RWPE2 (cell line): ENCODE measurements around the gene TMEM88.
"Not testable (repeated sequence)": the region's sequence is repeated elsewhere in the genome, so short reads cannot be mapped to it uniquely, and the experiment has no call there.

ENCODE experiments used
- ATAC-seq: fragments of 200-7000 bp; cut with Tn5 transposase; 3 replicates; pipeline ENCODE4 v1.9.1; 2021; ENCODE audit warnings: low read depth
- DNase-seq: peaks from one replicate; pipeline ENCODE4 v3.0.0-alpha.2; 2020; ENCODE audit warnings: low spot score
- H3K27ac ChIP-seq: fragments of 450-650 bp; 2 replicates; pipeline ENCODE4 v1.5.1; 2017; ENCODE audit warnings: mild to moderate bottlenecking; ENCODE audit not compliant: poor library complexity, severe bottlenecking
- H3K27me3 ChIP-seq: fragments of 250-450 bp; sonication (Bioruptor Pico); 2 replicates; pipeline ENCODE4 v1.5.1; 2021; ENCODE audit warnings: mild to moderate bottlenecking, moderate library complexity; ENCODE audit not compliant: insufficient read depth, poor library complexity, severe bottlenecking
- H3K36me3 ChIP-seq: fragments of 250-450 bp; sonication (Bioruptor Pico); 2 replicates; pipeline ENCODE4 v1.5.1; 2020; ENCODE audit warnings: low read depth, mild to moderate bottlenecking, moderate library complexity
- H3K4me1 ChIP-seq: fragments of 250-450 bp; sonication (Bioruptor Pico); 2 replicates; pipeline ENCODE4 v1.5.1; 2021; ENCODE audit warnings: mild to moderate bottlenecking, moderate library complexity; ENCODE audit not compliant: insufficient read depth, poor library complexity, severe bottlenecking
- H3K4me3 ChIP-seq: fragments of 250-450 bp; sonication (Bioruptor Pico); 2 replicates; pipeline ENCODE4 v1.5.1; 2021; ENCODE audit warnings: mild to moderate bottlenecking, moderate library complexity; ENCODE audit not compliant: severe bottlenecking
- H3K9me3 ChIP-seq: fragments of 250-450 bp; sonication (Bioruptor Pico); 2 replicates; pipeline ENCODE4 v1.5.1; 2021; ENCODE audit warnings: mild to moderate bottlenecking, moderate library complexity; ENCODE audit not compliant: severe bottlenecking
- TF ChIP-seq, protein P1 (sequence below): fragments of 450-650 bp; IDR thresholded peaks from one replicate; pipeline ENCODE4 v1.5.1; 2017; ENCODE audit warnings: mild to moderate bottlenecking, moderate library complexity; ENCODE audit not compliant: poor library complexity, severe bottlenecking

TMEM88 gene, protein sequence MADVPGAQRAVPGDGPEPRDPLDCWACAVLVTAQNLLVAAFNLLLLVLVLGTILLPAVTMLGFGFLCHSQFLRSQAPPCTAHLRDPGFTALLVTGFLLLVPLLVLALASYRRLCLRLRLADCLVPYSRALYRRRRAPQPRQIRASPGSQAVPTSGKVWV

DNA sequence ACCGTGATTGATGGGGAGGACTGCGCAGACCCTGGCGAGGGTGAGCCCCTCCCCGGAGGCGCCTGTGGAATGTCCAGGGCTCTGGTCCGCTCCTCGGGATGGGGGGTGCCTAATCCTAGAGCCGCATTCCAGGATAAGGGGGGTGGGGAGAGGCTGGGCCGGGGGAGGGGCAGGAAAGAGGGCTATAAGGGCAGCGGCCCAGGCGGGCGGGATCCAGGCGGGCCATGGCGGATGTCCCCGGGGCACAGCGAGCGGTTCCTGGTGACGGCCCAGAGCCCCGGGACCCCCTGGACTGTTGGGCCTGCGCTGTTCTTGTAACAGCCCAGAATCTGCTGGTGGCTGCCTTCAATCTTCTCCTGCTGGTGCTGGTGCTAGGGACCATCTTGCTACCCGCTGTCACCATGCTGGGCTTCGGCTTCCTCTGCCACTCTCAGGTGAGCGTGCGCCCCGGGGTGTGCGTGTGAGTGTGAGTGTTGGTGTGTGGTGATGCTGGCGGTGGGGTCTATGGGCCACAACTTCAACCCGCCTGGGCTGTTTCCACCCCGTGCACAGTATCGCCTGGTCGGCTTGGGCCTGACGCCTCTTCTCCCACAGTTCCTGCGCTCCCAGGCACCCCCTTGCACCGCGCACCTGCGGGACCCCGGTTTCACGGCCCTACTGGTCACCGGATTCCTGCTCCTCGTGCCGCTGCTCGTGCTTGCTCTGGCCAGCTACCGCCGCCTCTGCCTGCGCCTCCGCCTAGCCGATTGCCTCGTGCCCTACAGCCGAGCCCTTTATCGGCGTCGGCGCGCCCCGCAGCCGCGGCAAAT is at the start of gene TMEM88:
TSS of gene TMEM88 (plus strand) at position 216 of the 809 bp plus-strand sequence. CDS start at position 225, 9 bp downstream.
- peaks cover 46% of the 10 kb centered on the region for H3K36me3 ChIP-seq
- no peaks in the 10 kb centered on the region for H3K4me1 ChIP-seq
- peak within 1 kb of the TSS; percentile 82 for H3K27ac ChIP-seq
- H3K9me3 ChIP-seq = no peaks in the 10 kb centered on the region
- DNase-seq = no peak
- peak within 1 kb of the TSS; percentile 59 for H3K4me3 ChIP-seq
- H3K27me3 ChIP-seq = no peaks in the 10 kb centered on the region
- no peak for ATAC-seq
- TF ChIP-seq, protein P1, sequence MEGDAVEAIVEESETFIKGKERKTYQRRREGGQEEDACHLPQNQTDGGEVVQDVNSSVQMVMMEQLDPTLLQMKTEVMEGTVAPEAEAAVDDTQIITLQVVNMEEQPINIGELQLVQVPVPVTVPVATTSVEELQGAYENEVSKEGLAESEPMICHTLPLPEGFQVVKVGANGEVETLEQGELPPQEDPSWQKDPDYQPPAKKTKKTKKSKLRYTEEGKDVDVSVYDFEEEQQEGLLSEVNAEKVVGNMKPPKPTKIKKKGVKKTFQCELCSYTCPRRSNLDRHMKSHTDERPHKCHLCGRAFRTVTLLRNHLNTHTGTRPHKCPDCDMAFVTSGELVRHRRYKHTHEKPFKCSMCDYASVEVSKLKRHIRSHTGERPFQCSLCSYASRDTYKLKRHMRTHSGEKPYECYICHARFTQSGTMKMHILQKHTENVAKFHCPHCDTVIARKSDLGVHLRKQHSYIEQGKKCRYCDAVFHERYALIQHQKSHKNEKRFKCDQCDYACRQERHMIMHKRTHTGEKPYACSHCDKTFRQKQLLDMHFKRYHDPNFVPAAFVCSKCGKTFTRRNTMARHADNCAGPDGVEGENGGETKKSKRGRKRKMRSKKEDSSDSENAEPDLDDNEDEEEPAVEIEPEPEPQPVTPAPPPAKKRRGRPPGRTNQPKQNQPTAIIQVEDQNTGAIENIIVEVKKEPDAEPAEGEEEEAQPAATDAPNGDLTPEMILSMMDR = no peak

DNA sequence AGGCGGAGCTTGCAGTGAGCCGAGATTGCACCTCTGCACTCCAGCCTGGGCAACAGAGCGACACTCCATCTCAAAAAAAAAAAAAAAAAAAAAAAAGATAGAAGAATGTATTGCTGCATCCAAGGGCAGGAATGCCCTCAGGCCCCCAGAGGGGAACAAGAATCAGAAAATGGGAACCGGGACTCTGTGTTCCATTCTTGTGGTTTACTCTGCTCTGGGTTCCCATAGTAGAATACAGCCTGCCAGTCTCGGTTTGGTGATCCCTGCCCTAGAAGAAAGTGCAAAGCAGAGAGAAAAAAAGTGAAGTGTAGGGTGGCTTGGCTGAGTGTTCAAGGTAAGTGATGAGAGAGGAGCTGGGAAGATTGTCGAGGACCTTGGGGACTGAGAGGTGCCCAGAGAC is 48.3 kb upstream of the TMEM88 start:
- Histone ChIP-seq H3K4me1 (peaks cover 30% of the 10 kb centered on the region), H3K27me3 (no peaks in the 10 kb centered on the region), H3K27ac (no peak overlapping the region), H3K4me3 (no peak overlapping the region), H3K36me3 (no peaks in the 10 kb centered on the region), H3K9me3 (no peaks in the 10 kb centered on the region)
- TF ChIP-seq, protein P1 = no peak
- no peak for DNase-seq
- ATAC-seq = no peak

DNA sequence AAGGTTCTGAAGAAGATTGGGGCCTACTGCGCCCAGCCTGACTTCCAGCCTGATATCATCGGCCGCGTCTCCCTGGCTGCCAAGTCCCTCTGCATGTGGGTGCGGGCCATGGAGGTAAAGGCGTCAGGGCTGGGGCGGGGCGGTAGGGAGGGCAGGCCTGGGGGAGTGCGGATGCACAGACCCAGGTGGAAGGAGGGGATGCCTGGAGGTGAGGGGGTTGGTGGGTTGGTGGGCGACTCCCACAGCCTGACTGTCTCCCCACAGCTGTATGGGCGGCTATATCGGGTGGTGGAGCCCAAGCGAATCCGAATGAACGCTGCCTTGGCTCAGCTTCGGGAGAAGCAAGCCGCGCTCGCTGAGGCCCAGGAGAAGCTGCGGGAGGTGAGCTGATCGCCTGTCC is 47.7 kb upstream of the TMEM88 start:
- H3K27ac ChIP-seq = no peak overlapping the region
- H3K4me1 ChIP-seq = peaks cover 30% of the 10 kb centered on the region
- no peak overlapping the region for H3K4me3 ChIP-seq
- DNase-seq (no peak), ATAC-seq (no peak)
- no peaks in the 10 kb centered on the region for H3K27me3 ChIP-seq
- H3K36me3 ChIP-seq = no peaks in the 10 kb centered on the region
- H3K9me3 ChIP-seq = no peaks in the 10 kb centered on the region
- TF ChIP-seq, protein P1 = no peak

- ATAC-seq = peak; percentile 93
- Histone ChIP-seq H3K4me1 (peaks cover 22% of the 10 kb centered on the region), H3K36me3 (no peaks in the 10 kb centered on the region), H3K27ac (peak overlapping the region; percentile 85), H3K27me3 (no peaks in the 10 kb centered on the region), H3K4me3 (no peak overlapping the region), H3K9me3 (no peaks in the 10 kb centered on the region)
- TF ChIP-seq, protein P1 = no peak
- DNase-seq = no peak
Measured at GRCh38 chr17:7809086-7809790, 45.6 kb upstream of the TMEM88 start.

GRCh38 chr17:7809791-7810343 is 45.0 kb upstream of the TMEM88 start:
- not testable (repeated sequence) for H3K27me3 ChIP-seq

More at GRCh38 chr17:7809791-7810343, 45.0 kb upstream of the TMEM88 start:
- not testable (repeated sequence) for H3K36me3 ChIP-seq, H3K9me3 ChIP-seq, DNase-seq, ATAC-seq, H3K4me3 ChIP-seq
- H3K27ac ChIP-seq = peak overlapping the region; percentile 85
- peaks cover 19% of the 10 kb centered on the region for H3K4me1 ChIP-seq
